ENCODE data around the gene ANGPT4. TPM values are rescaled to one million over a fixed set of nuclear protein-coding genes. Genes with fewer than 3 reads are reported as not detected.
A peak's percentile ranks its signal among the peaks of the same experiment; 100 is the strongest.

ANGPT4 gene
- total and polyA plus RNA-seq, 10 of the 15 experiments (the other 5 are each of a cell fraction or from before 2014, with no cell fraction given): 0.01 to 0.16 TPM; not detected in 8

- TF ChIP-seq MEF2A (IDR thresholded peaks at IDR 0.05; ENCODE audit: insufficient read depth, low read depth, low read length): no peak
- peak; percentile 91 for TF ChIP-seq SPI1 (IDR thresholded peaks at IDR 0.05; ENCODE audit: borderline replicate concordance, insufficient read depth, low read depth, low read length)
- TF ChIP-seq ZNF274 (IDR thresholded peaks at IDR 0.05; ENCODE audit: insufficient read depth, insufficient read length): no peak
- TF ChIP-seq EZH2 (IDR thresholded peaks at IDR 0.05; ENCODE audit: borderline replicate concordance, control insufficient read depth, low read depth, low read length): no peak
- TF ChIP-seq NFYB (IDR thresholded peaks at IDR 0.05; ENCODE audit: insufficient read depth, low read depth, low read length): peak; percentile 96
- no peak for TF ChIP-seq NR2C2 (IDR thresholded peaks at IDR 0.05; ENCODE audit: borderline replicate concordance, control insufficient read depth, insufficient read length, low read depth)
- TF ChIP-seq, protein P1, sequence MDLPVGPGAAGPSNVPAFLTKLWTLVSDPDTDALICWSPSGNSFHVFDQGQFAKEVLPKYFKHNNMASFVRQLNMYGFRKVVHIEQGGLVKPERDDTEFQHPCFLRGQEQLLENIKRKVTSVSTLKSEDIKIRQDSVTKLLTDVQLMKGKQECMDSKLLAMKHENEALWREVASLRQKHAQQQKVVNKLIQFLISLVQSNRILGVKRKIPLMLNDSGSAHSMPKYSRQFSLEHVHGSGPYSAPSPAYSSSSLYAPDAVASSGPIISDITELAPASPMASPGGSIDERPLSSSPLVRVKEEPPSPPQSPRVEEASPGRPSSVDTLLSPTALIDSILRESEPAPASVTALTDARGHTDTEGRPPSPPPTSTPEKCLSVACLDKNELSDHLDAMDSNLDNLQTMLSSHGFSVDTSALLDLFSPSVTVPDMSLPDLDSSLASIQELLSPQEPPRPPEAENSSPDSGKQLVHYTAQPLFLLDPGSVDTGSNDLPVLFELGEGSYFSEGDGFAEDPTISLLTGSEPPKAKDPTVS (IDR thresholded peaks at IDR 0.05; ENCODE audit: low read depth, low read length): no peak
- TF ChIP-seq, protein P2, sequence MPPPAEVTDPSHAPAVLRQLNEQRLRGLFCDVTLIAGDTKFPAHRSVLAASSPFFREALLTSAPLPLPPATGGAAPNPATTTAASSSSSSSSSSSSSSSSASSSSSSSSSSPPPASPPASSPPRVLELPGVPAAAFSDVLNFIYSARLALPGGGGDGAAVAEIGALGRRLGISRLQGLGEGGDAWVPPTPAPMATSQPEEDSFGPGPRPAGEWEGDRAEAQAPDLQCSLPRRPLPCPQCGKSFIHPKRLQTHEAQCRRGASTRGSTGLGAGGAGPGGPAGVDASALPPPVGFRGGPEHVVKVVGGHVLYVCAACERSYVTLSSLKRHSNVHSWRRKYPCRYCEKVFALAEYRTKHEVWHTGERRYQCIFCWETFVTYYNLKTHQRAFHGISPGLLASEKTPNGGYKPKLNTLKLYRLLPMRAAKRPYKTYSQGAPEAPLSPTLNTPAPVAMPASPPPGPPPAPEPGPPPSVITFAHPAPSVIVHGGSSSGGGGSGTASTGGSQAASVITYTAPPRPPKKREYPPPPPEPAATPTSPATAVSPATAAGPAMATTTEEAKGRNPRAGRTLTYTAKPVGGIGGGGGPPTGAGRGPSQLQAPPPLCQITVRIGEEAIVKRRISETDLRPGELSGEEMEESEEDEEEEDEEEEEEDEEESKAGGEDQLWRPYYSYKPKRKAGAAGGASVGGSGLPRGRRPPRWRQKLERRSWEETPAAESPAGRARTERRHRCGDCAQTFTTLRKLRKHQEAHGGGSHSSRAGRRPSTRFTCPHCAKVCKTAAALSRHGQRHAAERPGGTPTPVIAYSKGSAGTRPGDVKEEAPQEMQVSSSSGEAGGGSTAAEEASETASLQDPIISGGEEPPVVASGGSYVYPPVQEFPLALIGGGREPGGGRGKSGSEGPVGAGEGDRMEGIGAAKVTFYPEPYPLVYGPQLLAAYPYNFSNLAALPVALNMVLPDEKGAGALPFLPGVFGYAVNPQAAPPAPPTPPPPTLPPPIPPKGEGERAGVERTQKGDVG (CRISPR knock-in tag; IDR thresholded peaks at IDR 0.05): no peak
- TF ChIP-seq RUNX3 (IDR thresholded peaks at IDR 0.05; ENCODE audit: low read length): peak; percentile 81
- TF ChIP-seq, protein P3, sequence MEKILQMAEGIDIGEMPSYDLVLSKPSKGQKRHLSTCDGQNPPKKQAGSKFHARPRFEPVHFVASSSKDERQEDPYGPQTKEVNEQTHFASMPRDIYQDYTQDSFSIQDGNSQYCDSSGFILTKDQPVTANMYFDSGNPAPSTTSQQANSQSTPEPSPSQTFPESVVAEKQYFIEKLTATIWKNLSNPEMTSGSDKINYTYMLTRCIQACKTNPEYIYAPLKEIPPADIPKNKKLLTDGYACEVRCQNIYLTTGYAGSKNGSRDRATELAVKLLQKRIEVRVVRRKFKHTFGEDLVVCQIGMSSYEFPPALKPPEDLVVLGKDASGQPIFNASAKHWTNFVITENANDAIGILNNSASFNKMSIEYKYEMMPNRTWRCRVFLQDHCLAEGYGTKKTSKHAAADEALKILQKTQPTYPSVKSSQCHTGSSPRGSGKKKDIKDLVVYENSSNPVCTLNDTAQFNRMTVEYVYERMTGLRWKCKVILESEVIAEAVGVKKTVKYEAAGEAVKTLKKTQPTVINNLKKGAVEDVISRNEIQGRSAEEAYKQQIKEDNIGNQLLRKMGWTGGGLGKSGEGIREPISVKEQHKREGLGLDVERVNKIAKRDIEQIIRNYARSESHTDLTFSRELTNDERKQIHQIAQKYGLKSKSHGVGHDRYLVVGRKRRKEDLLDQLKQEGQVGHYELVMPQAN (conservative IDR thresholded peaks at IDR 0.05): peak; percentile 82
- TF ChIP-seq CUX1 (IDR thresholded peaks at IDR 0.05; ENCODE audit: insufficient replicate concordance, low read depth, low read length): no peak
- TF ChIP-seq CHD2 (IDR thresholded peaks at IDR 0.05; ENCODE audit: borderline replicate concordance, low read depth, low read length): peak; percentile 87
- TF ChIP-seq BMI1 (IDR thresholded peaks at IDR 0.05; ENCODE audit: borderline replicate concordance): peak; percentile 95
- no peak for TF ChIP-seq BCL11A (IDR thresholded peaks at IDR 0.05; ENCODE audit: low read depth, low read length)
- TF ChIP-seq SP1 (IDR thresholded peaks at IDR 0.05; ENCODE audit: low read depth, low read length): peak; percentile 95
- no peak for TF ChIP-seq POLR2AphosphoS2 (IDR thresholded peaks at IDR 0.05; ENCODE audit: low read depth, low read length)
Observed at GRCh38 chr20:833450-834150, 82.5 kb downstream of the ANGPT4 start, which contains the start of gene FAM110A (continued).
